ENCODE measurements around the gene IPO4. TPM values are rescaled to one million over a fixed set of nuclear protein-coding genes. Genes with fewer than 3 reads are reported as not detected.

The IPO4 gene
- total and polyA plus RNA-seq, 9 of the 15 experiments (the other 6 are each of a cell fraction or from before 2014, with no cell fraction given), result 7.3 to 122 (median 31.8) TPM

DNA sequence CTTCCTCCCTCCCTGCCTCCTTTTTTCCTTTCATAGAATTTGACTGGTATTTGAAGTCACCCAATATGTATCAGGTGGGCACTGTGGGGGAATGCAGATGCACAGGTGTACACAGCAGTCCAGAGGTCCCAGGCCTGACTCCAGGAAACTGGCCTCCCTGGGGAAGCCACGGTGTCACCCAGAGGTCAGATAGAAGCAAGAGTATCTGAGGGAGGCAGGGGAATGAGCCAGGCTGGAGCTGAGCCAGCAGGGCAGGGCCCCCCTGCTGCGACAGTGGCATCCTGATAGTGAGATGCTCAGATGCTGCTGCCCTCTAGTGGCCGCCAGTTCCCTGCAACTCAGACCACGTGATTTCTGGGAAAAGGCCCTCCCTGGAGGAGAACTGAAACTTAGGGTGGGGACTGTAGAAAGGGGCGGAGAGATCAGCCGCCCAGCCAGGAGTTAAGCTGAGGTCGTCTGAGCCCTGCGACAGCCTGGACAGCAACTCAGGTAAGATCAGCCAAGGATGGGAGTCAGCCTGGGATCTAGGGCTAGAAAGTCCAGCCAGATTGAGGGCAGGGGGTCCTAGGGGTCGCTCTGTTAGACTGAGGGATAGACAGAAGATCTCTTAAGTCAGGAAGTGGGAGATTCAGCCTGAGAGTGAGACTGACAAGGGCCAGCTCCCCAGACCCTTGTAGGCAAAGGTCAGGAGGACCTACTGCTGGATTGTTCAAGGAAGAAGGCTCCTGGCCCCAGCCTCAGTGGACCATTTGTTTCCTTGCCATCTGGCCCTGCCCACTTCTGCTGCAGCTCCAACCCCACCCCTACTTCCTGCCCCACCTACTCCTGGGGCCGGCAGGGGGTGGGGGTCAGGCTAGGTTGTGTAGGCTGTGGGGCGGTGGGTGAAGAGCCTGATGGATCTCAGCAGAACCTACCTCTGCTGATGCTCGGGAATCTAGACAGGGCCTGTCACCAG is 27.5 kb downstream of the IPO4 start, which contains the start of gene IRF9 (continued):
- TF ChIP-seq, protein P1, sequence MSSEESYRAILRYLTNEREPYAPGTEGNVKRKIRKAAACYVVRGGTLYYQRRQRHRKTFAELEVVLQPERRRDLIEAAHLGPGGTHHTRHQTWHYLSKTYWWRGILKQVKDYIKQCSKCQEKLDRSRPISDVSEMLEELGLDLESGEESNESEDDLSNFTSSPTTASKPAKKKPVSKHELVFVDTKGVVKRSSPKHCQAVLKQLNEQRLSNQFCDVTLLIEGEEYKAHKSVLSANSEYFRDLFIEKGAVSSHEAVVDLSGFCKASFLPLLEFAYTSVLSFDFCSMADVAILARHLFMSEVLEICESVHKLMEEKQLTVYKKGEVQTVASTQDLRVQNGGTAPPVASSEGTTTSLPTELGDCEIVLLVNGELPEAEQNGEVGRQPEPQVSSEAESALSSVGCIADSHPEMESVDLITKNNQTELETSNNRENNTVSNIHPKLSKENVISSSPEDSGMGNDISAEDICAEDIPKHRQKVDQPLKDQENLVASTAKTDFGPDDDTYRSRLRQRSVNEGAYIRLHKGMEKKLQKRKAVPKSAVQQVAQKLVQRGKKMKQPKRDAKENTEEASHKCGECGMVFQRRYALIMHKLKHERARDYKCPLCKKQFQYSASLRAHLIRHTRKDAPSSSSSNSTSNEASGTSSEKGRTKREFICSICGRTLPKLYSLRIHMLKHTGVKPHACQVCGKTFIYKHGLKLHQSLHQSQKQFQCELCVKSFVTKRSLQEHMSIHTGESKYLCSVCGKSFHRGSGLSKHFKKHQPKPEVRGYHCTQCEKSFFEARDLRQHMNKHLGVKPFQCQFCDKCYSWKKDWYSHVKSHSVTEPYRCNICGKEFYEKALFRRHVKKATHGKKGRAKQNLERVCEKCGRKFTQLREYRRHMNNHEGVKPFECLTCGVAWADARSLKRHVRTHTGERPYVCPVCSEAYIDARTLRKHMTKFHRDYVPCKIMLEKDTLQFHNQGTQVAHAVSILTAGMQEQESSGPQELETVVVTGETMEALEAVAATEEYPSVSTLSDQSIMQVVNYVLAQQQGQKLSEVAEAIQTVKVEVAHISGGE (CRISPR knock-in tag; IDR thresholded peaks at IDR 0.05), result peak in 1 of 3 experiments; percentile 64; a peak in 2 of 6 replicates
- TF ChIP-seq, protein P2, sequence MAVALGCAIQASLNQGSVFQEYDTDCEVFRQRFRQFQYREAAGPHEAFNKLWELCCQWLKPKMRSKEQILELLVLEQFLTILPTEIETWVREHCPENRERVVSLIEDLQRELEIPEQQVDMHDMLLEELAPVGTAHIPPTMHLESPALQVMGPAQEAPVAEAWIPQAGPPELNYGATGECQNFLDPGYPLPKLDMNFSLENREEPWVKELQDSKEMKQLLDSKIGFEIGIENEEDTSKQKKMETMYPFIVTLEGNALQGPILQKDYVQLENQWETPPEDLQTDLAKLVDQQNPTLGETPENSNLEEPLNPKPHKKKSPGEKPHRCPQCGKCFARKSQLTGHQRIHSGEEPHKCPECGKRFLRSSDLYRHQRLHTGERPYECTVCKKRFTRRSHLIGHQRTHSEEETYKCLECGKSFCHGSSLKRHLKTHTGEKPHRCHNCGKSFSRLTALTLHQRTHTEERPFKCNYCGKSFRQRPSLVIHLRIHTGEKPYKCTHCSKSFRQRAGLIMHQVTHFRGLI (CRISPR knock-in tag; IDR thresholded peaks at IDR 0.05), result no peak
- peak; percentile 46 for TF ChIP-seq L3MBTL2 (IDR thresholded peaks at IDR 0.05)
- TF ChIP-seq GATA2 (CRISPR knock-in tag; IDR thresholded peaks at IDR 0.05), result 0 out of 2 replicates have a peak, but pooled peaks have one; percentile 16
- TF ChIP-seq NCOR1 (IDR thresholded peaks at IDR 0.05), result peak; percentile 54
- TF ChIP-seq KAT7 (CRISPR knock-in tag; IDR thresholded peaks at IDR 0.05; ENCODE audit: borderline replicate concordance), result peak; percentile 72; the same call in 1 of the 2 replicates
- TF ChIP-seq, protein P3, sequence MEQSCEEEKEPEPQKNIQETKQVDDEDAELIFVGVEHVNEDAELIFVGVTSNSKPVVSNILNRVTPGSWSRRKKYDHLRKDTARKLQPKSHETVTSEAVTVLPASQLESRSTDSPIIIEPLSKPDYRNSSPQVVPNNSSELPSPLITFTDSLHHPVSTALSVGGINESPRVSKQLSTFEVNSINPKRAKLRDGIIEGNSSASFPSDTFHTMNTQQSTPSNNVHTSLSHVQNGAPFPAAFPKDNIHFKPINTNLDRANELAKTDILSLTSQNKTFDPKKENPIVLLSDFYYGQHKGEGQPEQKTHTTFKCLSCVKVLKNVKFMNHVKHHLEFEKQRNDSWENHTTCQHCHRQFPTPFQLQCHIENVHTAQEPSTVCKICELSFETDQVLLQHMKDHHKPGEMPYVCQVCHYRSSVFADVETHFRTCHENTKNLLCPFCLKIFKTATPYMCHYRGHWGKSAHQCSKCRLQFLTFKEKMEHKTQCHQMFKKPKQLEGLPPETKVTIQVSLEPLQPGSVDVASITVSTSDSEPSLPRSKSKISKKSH (CRISPR knock-in tag; IDR thresholded peaks at IDR 0.05), result no peak
- TF ChIP-seq, protein P4, sequence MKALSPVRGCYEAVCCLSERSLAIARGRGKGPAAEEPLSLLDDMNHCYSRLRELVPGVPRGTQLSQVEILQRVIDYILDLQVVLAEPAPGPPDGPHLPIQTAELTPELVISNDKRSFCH (CRISPR knock-in tag; IDR thresholded peaks at IDR 0.05), result no peak
- TF ChIP-seq, protein P4 (tag; IDR thresholded peaks at IDR 0.05), result peak; percentile 14; the same call in 1 of the 2 replicates
- TF ChIP-seq ZNF395 (CRISPR knock-in tag; IDR thresholded peaks at IDR 0.05), result peak; percentile 52; the same call in 1 of the 2 replicates
- 0 out of 2 replicates have a peak, but pooled peaks have one; percentile 42 for TF ChIP-seq DPF2 (IDR thresholded peaks at IDR 0.05)
- peak; percentile 46; the same call in 1 of the 2 replicates for TF ChIP-seq CXXC5 (CRISPR knock-in tag; IDR thresholded peaks at IDR 0.05)
- no peak for TF ChIP-seq NFRKB (IDR thresholded peaks at IDR 0.05; ENCODE audit: low read depth)
